Measurements from ENCODE around the gene ORMDL3.

The ORMDL3 gene
- 74.6 to 104 reads per million in 2 experiments for total RNA-seq

- peak; percentile 84 for DNase-seq (ENCODE audit: low read depth)
Observed at GRCh38 chr17:39927101-39927928, at the start of gene ORMDL3, which contains the start of gene LRRC3C. ORMDL3 (minus strand) TSS chr17:39927601; CDS start chr17:39924203, 3,398 bp downstream. LRRC3C (plus strand) TSS chr17:39927732; CDS start chr17:39941524, 13,792 bp downstream.

GRCh38 chr17:39975801-39976200, 48.4 kb upstream of the ORMDL3 start:
- DNase-seq (ENCODE audit: low read depth): no peak

- DNase-seq (ENCODE audit: low read depth): no peak
Observed at GRCh38 chr17:39974433-39974832, 47.0 kb upstream of the ORMDL3 start.

- no peak for DNase-seq (ENCODE audit: low read depth)
Observed at GRCh38 chr17:39973496-39973895, 46.1 kb upstream of the ORMDL3 start.

GRCh38 chr17:39972271-39972670, 44.9 kb upstream of the ORMDL3 start:
- no peak for DNase-seq (ENCODE audit: low read depth)

GRCh38 chr17:39971076-39971603, 43.7 kb upstream of the ORMDL3 start:
- no peak for DNase-seq (ENCODE audit: low read depth)

- no peak for DNase-seq (ENCODE audit: low read depth)
Observed at GRCh38 chr17:39970157-39970692, 42.8 kb upstream of the ORMDL3 start.

GRCh38 chr17:39969375-39969774, 42.0 kb upstream of the ORMDL3 start:
- DNase-seq (ENCODE audit: low read depth): no peak

GRCh38 chr17:39968761-39969160, 41.4 kb upstream of the ORMDL3 start:
- DNase-seq (ENCODE audit: low read depth): no peak

- no peak for DNase-seq (ENCODE audit: low read depth)
Observed at GRCh38 chr17:39966771-39967170, 39.4 kb upstream of the ORMDL3 start.

- DNase-seq (ENCODE audit: low read depth): no peak
Observed at GRCh38 chr17:39965017-39965699, 37.8 kb upstream of the ORMDL3 start.

- DNase-seq (ENCODE audit: low read depth): peak; percentile 25
Observed at GRCh38 chr17:39963829-39964228, 36.4 kb upstream of the ORMDL3 start.

GRCh38 chr17:39962642-39963220, 35.3 kb upstream of the ORMDL3 start, which contains the start of gene GSDMA:
GSDMA (plus strand) TSS chr17:39963004; CDS start chr17:39965688, 2,684 bp downstream.
- DNase-seq (ENCODE audit: low read depth): no peak

GRCh38 chr17:39960524-39961041, 33.2 kb upstream of the ORMDL3 start:
- no peak for DNase-seq (ENCODE audit: low read depth)

GRCh38 chr17:39955726-39956225, 28.4 kb upstream of the ORMDL3 start:
- DNase-seq (ENCODE audit: low read depth): no peak

GRCh38 chr17:39954876-39955275, 27.5 kb upstream of the ORMDL3 start:
- DNase-seq (ENCODE audit: low read depth): no peak

- DNase-seq (ENCODE audit: low read depth): no peak
Observed at GRCh38 chr17:39953471-39953888, 26.1 kb upstream of the ORMDL3 start.

- DNase-seq (ENCODE audit: low read depth): peak; percentile 97
Observed at GRCh38 chr17:39952680-39953470, 25.5 kb upstream of the ORMDL3 start.

- DNase-seq (ENCODE audit: low read depth): no peak
Observed at GRCh38 chr17:39951924-39952679, 24.7 kb upstream of the ORMDL3 start.

- no peak for DNase-seq (ENCODE audit: low read depth)
Observed at GRCh38 chr17:39950871-39951348, 23.5 kb upstream of the ORMDL3 start.

Data from T follicular helper cell (primary cell).